IPS DF 19.7 (cell line): ENCODE data around the gene ARMS2.

Experiments
- DNase-seq: peaks from one replicate; pipeline ENCODE4 v3.0.0-alpha.2; 2013; ENCODE audit warnings: low read depth, low spot score

The ARMS2 gene

DNA sequence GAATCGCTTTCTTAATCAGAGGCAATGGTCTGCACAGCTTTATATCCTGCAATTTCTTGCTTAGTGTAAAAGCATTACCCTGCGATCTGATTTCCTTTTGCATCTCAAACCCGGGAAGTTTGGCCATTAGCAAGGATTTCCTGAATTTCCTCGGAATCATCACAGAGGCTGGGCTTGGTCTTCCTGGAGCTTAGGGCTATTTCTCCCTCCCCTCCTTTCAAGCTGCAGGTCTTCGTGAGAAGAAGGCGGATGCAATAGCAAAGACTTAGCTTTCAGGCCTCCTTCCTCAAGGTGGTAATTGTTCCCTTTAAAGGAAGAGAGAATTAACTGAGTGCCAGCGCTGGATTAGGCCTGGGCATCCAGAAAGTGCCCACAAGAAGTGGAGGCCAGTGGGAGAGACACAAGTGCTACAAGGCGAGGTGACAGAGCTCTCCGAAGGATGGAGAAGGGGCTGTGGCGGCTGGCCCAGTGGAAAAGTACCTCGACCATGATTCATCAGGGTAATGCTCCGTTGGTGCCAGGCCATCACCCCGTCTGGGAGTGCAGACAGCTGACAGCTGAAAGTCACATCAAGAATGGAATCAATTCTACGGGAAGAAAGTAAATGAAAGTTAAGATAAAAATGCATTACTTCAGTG lies 4.0 kb upstream of the ARMS2 start:
- DNase-seq: no peak

GRCh38 chr10:122454071-122454470 lies 382 bp upstream of the ARMS2 start:
- no peak for DNase-seq

DNA sequence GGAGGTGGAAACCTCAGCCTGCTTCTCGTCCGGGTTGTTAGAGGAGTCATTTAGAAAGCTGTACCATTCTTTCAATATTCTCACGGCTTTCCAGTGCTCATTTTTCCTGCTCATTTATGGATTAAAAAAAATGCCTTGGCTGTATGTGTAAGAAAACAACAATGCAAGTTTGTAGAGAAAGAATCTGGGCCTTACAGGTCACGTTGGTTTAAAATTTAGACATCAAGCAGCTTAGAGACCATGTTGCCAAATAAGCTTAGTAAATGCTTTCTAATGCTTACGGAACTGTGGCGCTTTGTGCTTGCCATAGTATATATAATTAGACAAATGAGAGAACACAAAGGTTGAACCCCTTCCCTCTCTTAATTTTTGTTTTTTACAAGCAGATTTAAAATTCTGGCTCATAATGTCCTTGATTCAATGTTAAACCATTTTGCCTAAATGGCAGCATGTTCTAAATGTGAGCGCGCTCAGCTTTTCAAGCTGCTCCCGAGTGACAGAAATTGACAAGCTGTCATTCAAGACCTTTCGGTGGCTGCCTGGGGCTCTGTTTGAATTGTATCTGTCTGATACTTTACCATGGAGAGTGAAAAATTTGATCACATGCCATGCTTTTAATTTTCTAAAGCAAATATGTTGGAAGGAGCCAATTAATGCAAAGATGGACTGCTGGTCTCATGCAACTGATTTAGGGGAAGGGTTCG lies 1.1 kb downstream of the ARMS2 start:
- DNase-seq: no peak

GRCh38 chr10:122457934-122458333 lies 3.5 kb downstream of the ARMS2 start:
- no peak for DNase-seq

DNA sequence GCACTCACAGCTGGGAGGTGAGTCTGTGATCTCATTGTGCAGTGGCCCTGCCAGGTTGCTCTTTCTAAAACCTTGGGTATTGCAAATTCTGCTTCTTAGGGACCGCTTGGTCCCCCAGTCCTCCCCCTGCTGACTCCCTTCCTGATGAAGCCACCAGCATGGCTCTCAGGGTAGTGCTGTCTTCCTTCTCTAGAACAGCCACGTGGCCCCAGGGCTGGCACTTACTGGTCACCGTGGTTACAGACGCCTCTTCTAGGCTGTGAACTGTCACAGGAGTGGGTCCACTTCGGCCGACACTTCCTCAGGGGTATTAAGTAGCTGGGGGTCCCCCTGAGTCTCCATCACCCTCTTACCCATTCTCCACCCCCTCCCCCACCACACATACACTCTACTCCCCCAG lies 4.2 kb downstream of the ARMS2 start:
- no peak for DNase-seq

DNA sequence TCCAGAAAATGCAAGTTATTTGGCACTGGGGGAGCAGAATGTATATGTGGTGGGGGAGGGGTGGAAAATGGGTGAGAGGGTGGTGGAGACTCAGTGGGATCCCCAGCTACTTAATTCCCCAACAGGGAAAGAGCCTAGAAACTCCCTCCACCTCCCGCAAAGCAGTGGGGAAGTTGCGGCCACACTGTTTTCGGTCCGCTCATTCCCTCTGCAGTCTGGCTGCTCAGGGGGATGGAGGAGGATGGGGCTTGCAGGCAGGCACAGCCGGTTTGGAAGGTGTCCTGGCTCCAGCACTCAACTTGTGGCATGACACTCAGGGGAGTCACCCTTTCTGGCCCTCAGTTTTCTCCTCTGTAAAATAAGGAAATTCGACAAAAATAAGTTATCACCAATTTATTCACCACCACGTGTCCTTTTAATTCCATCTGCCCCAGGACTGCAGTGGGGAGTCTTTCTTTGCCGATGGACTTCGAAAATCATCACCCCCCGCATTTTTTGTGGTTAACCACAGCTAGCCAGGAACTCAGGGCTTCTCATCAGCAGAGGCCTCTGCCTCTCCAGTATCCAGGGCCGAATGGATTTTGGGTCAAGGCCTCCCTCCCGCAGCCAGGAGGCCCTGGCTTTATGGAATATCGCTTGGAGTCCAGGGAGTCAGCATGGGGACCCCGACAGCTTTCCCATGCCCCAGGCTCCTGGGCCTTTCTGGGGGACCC lies 5.3 kb downstream of the ARMS2 start:
- no peak for DNase-seq

- DNase-seq: no peak
Measured at GRCh38 chr10:122460891-122461293, 6.4 kb downstream of the ARMS2 start.

GRCh38 chr10:122461367-122461728 lies 6.9 kb downstream of the ARMS2 start, which contains the start of gene HTRA1:
TSS of gene HTRA1 (plus strand) at chr10:122461553. CDS start at chr10:122461653, 100 bp downstream.
- no peak for DNase-seq

- DNase-seq: no peak
Measured at GRCh38 chr10:122461729-122462532, 7.5 kb downstream of the ARMS2 start.

DNA sequence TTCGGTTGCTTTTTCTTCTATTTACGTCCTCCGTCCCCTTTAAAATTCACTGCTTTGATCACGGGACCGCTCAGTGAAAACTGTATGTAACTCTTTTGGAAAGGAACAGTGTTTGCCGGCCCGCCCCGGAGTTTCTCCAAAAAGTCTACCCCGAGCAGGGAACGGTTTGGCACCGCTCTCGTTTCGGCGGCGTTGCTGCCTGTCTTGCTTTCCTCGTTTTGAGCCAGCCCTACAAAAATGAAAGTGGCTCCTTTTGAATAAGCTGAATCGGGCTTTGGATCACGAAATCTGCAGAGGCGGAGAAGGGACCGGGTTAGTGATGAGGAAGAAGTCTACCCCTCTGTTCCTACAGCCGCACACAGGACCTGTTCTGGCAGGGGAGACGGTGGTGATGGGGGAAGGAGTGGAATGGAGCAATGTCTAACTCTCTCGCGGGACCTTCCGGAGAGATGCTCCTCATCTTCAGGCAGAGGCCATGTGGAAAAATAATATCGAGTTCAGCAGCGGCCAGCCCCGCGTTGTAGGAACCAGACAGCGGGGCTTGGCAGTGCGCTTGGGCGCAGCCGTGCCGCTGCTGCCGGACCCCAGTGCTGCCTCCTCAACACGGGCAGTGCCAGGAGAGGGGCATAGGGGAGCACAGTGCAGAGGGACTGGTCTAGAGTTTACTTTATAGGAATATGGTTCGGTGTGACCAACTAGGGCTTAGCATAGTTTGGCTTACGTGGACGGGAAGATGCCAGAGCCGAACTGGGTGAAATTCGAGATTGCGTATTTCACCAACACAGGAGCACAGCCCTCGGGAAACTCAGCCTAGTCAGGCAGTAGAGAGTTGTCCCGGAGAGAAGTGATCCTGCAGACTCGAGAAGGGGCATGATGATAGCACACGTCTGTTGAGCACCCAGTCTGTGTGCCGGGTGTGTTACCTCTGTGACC lies 8.3 kb downstream of the ARMS2 start:
- no peak for DNase-seq

DNA sequence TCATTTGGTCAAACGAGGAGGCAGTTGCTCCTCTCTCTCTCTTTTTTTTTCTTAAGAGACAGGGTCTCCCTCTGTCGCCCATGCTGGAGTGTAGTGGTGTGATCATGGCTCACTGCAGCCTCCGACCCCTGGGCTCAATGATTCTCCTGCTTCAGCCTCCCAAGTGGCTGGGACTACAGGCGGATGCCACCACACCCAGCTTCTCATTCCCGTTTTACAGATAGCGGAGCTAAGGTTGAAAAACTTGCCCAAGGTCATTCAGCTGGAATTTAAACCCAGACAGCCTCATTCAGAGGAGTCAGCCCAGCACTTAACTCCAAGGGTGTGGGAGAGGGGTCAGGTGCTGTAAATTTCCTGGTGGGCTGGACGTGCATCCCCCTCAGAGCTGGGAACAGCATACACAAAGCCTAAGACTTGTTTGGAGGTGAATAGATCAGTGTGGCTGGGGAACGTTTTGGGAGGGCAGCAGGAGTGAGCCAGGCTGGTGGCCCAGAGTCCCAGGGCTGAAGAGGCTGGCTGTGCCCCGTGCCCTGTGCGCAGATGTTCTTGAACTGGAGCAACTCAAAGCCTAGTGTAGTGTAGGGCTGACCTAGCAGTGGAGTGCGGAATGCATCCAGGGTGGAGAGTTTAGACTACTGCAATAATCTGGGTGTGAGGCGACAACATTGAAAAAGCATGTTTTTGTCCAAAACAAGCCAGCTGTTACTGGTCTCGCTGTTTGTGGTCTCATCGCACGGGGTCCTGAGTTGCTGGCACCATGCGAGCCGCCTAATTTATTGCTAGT lies 9.2 kb downstream of the ARMS2 start:
- no peak for DNase-seq

DNA sequence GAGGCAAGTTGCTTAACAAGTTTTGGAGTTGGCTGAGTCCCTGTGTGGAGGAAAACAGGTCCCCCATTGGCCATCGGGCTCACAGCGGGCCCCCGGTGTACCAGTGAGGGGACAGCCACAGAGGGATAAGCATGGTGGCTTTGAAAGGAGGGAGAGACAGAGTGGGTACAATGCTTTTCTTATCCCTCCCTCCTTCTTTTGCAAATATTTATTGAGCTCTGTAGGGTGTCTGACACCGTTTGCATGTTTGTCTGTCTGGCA lies 9.7 kb downstream of the ARMS2 start:
- DNase-seq: no peak

DNA sequence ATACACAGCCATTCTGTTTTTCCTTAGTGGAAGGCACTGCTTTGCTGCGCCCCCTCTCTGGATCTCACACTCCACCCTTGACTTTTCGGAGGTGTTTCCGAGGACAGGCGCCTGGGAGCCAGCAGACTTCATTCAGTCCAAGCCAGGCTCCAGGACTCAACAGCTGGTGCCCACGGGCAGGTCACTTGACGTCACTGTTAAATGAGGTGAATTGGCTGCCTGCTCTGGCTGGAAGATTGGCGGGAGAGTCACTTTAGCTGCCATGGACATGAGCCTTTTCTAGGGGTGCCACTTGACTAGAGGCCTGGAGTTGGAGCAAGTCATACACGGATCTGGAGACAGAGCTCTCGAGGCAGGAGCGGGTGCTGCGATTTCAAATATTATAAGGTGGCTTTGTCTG lies 10.1 kb downstream of the ARMS2 start:
- DNase-seq: no peak

DNA sequence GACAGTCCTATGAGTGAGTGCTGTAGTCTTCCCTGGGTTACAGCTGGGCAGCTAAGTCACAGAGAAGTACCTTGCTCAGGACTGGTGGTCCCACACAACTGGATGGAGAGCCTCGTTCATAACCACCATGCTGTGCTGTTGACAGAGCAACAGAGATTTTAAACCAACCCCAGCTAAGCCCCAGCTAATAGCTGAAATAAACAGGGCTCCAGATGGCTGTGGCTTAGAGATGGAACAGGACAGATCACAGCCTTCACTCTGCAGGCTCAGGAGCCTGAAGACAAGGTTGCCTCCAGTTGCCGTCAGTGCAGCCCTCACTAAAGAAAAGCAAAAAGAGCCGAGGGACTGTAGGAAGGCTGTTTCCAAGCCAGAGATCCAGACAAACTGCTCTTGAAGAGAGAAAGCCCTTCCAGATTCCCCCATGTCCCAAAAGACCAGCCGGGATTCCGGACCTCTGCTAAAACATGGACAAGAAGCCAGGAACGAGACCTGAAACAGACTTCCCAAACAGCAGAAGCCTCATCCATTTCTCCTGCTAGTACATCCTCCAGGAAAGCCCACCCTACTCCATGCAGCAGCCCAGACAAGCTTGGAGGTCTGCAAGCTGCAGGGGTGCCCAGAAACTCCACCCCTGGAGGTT lies 11.1 kb downstream of the ARMS2 start:
- no peak for DNase-seq

GRCh38 chr10:122466951-122467381 lies 12.5 kb downstream of the ARMS2 start:
- DNase-seq: no peak

DNA sequence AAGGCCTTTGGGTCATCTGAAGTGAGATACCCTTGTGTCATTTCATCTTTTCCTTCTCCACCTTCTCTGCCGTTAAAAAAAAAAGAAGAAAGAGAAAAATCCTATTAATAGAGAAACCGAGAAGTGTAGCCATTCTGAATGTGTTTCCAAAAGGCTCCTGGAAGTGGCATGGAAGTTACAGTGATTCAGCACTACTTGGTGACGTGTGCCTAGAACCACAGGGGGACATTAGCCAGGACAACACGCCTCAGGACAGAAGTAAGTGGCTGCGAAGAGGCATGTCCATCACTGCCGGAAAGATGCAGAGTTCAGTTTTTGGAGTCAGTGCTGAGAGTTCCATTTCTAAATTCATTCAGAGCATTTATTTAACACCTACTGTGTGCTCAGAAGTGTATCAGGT lies 13.2 kb downstream of the ARMS2 start:
- DNase-seq: no peak

DNA sequence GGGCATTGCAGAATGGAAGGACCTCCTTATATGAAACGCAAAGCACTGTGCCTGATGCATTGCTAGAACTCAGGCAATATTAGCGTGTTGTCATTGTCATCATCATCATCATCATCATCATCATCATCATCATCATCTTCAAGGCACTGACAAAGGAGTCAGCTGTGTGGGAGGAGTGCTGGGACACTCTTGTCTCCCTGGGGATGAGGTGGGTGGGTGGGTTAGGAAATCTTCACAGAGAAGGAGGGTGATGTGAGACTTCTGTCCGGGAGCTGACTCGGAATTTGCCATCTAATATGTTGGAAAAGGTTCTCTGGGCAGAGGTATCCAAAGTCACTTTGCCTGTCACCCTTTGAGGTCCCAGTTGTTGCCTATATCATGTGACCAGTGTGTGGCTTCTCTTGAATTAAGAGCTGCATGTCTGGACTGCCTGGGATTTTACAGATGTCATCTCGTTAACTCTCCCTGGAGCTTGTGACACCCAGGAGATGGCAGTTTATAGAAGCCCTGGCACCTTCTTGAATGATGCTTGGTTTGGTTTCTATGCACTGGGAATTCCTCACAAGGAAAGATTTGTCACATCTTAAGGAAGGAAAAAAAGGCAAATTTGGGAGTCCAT lies 14.0 kb downstream of the ARMS2 start:
- no peak for DNase-seq

DNA sequence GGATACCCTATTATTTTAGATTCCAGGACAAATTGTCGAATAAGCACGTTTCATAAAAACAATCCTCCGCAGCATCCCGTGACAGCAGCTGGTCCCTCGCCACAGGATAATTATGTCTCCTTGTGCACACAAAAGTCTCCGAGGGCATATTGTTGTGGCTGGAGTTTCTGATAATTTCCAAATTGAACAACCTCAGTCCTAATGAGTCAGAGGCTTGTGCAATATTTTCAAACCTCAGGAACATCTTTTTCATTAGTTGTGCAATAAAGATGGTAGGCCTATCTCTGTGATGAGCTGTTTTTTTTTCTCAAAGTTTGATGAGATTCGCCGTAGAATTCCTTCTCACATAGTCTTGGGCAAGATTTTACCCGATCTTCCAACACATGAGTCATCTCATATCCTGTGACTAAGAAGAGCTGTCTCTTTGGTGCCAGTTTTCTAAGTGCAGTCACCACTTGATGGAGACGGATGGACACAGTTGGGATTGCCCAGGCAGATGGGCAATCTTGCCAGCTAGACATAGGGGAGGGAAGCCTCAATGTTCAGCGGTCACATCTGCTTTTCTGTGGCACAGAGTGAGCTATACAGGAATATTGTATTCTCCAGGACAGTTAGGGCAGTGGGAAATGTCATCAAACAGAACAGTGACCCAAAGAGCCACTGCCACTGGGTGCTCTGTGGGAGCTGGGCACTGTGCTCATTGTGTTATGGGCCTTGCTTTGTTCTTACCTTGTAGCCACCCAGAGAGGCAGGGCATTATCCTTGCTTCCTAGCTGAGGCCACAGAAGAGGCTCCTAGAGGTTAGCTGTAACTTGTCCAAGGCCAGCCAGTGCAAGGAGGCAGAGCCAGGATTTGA lies 14.7 kb downstream of the ARMS2 start:
- no peak for DNase-seq

- DNase-seq: no peak
Measured at GRCh38 chr10:122469848-122470247, 15.4 kb downstream of the ARMS2 start.
